ENCODE data around the gene TMEM184A.

TMEM184A gene

DNA sequence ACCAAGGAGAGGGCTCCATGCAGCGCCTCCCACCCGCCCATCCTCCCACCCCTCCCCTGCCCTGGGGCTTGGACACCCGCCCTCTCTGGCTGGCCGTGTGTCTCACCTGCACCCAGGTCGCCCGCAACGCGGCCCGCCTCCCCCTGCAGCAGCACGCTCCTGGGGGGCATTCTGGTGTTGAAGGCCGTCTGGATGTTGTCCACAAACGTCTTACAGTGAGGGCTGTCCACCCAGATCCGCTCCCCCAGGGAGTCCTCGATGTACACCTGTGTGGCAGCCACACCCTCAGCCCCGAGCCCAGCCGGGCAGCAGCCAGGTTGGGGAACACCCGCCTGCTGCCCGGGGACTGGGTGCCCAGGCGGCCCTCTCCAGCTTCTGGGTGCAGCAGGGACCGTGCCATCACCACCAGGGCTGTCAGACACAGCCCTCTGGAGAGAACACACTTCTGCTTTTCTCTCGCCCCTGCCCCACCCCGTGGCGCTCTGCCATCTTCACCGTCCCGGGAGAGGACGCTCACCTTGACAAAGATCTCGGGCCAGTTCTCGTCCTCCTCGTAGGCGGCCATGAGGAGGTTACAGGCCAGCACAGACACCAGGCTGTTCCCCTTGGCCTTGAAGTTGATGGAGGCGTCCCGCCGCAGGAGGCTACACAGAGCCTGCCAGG lies 56.5 kb downstream of the TMEM184A start:
- DNase-seq: no peak

DNA sequence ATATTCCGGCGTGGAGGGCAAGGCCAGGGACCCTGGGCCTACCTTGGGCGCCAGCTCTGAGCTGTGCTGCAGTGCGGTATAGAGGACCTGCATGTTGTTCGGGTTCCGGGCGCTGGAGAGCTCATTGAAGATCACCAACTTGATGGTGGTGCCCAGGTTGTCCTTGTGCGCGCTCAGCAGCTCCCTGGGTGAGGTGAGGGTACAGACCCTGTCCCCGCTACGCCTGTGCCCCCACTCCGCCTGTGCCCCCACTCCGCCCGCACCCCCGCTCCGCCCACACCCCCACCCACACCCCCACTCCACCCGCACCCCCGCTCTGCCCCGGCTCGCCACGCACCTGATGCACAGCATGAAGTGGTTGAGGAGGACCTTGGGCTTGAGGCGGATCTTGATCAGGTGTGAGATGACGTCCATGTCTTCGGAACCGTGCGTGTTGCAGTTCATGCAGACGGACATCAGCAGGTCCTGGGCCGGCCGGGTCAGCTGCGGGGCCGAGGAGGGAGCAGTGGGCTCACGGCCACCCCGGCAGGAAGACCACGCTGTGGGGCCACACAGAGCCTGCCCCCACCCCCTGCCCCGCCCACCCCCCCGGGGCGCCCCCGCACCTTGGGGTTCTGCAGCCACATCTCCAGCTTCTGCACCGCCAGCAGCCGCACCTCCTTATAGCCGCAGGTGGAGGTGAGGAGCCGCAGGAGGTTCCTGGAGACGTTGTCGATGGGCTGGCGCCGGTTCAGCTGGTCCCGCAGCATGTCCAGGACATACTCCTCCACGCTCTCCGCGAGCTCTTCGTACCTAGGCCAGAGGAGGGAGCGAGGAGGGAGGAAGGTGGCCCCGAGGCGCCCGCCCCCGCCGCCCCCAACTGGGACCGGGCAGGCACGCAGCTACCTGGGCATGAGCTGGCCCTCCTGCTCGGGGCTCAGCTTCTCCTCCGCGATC lies 57.4 kb downstream of the TMEM184A start:
- DNase-seq: no peak

DNA sequence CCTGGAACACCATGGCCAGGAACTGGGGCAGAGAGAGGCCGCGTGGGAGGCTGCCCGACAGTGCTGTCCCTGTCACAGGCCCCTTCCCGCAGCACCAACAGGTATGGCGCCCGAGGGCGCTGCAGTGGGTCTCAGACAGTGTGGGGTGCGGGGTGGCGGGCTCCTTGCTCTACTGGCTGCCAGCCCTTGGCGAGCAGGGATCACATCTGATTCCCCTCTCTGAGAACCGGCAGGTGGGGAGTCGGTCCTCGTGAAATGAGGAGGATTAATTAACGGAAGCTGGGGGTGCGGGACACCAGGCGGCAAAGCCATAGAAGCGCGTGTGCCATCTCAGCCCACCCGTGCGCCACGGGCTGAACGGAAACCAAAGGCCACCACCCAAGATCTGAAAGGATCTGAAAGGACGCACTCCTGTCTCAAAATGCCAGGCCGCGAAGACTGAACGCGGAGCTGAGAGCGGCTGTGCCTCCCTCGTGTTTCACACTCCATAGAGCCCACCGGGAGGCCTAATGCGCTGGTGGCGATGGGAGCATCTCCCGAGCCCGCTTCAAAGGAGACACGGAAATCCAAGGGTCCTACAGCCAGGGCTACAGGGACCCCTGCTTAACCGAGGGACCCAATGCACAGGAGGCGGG lies 58.6 kb downstream of the TMEM184A start:
- DNase-seq: no peak

- DNase-seq: no peak
Measured at GRCh38 chr7:1496531-1497292, 59.3 kb downstream of the TMEM184A start.

- no peak for DNase-seq
Measured at GRCh38 chr7:1495564-1496242, 60.3 kb downstream of the TMEM184A start.

GRCh38 chr7:1494866-1495563 lies 61.0 kb downstream of the TMEM184A start:
- no peak for DNase-seq

DNA sequence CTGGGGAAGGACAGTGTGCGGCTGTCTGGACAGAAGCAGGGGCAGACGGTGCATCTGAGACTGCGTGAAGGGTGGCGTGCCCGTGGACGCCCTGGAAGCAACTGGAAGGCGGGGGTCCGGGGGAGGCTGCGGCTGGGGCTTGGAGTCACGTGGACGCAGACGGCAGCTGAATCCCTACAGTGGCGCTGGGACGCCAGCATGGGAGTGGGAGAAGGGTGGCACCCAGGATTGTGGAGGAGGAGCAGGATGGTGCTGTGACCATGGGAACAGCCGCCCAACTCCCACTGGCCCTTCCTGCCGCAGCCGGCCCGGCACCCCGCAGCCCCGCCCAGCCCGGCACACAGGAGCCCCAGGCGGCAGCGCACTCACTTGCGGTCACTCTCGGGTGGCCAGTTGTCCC lies 61.6 kb downstream of the TMEM184A start:
- no peak for DNase-seq

- DNase-seq: no peak
Measured at GRCh38 chr7:1493571-1493970, 62.4 kb downstream of the TMEM184A start.

DNA sequence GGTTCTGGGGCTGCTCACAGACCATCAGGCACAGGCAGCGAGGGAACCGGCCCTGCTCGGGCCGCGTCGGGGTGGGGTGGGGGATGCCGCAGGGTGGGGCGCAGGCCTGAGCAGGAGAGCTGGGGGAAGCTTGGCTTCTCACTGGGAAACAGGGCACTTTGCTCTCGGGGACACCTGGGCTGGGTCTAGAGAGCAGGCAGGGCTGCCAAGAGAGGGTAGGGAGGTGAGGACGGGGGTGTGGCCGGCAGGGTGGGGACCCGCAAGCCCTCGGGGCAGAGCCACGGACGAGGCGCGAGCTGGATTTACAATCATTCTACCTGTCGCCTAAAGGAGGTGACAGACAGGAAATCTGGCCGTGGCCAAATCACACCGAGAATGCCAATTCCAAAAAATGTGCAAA lies 62.9 kb downstream of the TMEM184A start:
- DNase-seq: no peak

GRCh38 chr7:1492640-1493039 lies 63.4 kb downstream of the TMEM184A start:
- DNase-seq: no peak
